NCI-H82 (cell line): ENCODE results near the gene DNAJC2.

Experiments used
- DNase-seq: peaks from one replicate; lab custom pipeline; 2025; lab: John Stamatoyannopoulos, UW

Gene DNAJC2, protein sequence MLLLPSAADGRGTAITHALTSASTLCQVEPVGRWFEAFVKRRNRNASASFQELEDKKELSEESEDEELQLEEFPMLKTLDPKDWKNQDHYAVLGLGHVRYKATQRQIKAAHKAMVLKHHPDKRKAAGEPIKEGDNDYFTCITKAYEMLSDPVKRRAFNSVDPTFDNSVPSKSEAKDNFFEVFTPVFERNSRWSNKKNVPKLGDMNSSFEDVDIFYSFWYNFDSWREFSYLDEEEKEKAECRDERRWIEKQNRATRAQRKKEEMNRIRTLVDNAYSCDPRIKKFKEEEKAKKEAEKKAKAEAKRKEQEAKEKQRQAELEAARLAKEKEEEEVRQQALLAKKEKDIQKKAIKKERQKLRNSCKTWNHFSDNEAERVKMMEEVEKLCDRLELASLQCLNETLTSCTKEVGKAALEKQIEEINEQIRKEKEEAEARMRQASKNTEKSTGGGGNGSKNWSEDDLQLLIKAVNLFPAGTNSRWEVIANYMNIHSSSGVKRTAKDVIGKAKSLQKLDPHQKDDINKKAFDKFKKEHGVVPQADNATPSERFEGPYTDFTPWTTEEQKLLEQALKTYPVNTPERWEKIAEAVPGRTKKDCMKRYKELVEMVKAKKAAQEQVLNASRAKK

DNA sequence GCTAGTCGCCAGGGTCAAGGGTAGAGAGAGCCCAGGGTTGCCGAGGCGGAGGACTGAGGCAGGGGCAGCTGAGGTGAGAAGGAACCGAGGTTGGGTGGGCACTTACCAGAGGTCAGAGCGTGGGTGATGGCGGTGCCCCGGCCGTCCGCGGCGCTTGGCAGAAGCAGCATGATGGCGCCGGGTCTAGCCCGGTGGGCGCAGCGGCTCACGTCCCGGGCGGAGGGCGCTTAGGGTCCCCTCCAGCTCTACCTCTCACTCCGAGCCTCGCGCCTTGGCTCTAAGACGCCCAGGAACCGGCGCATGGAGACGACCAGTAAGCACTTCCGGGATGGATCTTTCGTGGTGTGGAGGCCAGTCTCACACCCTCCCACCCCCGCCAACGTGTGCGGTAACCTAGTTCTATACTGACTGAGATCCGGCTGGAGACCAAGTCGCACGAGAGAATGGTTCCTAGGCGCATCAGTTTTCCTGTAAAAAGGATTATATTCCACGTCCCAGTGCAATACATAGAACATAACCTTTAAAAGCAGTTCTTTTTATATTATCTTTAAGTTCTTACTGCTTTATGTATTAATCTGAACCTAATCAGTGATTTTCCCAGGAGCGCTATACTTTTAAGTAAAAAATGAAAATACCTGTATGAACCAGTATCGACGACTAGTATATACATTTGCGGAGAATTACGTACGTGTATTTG, at the start of gene DNAJC2:
Gene DNAJC2, minus strand, starts transcription at position 315 of the 697 bp plus-strand sequence. Its CDS starts 145 bp downstream, at position 170.
- peak; percentile 97 for DNase-seq

DNA sequence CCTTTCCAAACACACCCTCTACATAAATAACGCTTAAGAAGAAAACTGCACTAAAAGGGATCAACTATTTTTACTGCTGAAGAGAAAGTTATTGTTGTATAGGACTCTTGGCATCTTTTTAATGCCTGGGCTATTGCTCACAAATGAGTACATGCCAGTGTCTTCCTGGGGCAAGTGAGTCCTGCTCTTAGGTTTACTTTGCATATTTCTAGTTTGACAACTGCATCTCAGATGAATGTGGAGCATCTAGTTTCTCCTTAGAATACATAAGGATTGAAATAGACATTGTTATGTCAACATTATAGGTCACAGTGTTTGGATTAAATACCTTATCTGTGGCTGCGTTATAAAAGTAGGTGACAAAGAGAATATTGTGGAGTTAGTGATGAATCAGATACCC, 47.4 kb upstream of the DNAJC2 start:
- DNase-seq = no peak

DNA sequence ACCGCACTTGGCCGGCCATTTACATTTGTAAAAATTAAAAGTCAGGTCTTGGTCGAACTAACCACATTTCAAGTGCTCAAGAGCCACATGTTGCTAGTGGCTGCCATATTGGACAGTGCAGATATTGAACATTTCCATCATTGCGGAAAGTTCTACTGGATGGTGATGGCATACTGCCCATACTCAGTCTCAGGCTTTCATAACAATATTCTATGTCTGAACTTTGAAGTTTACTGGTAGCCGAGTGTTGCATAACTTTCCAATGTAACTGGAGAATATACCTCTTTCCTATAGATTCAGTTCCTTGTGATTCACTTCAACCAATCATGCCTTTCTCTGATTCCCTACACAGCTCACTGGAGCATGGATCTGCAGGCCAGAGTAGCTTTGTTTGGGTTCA, 46.6 kb upstream of the DNAJC2 start:
- no peak for DNase-seq

DNA sequence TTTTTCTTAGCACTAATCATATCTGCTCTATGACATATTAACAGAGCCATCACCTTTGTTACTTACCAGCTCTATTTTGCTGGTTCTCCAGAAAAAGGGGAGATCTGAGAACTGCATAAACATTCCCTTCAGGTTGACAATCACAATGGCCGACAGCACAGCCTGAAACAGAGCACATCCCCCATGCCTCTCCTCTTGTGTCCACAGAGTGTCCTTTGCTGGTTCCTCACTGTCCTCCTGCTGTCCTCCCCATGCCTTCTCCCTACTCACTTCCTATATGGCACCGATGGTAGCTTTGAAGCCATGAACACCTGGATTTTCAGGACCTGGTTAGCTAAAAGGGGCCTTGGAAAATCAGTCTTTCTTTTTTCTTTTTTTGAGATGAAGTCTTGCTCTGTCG, 44.7 kb upstream of the DNAJC2 start:
- no peak for DNase-seq

DNA sequence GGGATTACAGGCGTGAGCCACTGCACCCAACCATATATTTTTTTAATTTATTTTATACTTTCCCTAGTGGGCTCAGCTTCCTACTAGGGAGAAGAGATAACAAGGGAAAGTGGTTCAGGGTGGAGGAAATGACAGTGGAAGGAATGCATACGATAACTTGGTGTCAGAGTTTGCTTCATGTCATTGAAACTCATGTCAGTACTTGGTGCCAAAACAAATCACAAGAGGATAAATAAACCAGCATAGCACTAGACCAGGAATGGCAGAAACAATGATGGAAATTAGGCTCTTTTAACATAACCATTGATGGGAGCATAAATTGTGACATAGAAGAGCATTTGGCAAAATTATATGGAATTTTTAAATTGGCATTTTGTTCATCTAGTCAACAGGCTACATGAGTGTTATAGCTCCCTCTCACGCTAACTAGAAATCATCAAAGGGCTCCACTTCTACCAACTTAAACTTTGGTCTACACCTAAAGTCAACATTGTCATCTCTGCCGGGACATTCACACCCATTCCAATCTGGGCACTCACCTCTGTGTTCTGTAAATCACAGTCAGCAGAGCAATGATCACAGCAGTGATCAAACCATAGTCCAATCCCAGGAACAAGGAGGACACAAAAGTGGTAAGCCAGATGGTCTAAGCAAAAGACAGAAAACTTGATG, 44.0 kb upstream of the DNAJC2 start:
- DNase-seq = no peak

DNA sequence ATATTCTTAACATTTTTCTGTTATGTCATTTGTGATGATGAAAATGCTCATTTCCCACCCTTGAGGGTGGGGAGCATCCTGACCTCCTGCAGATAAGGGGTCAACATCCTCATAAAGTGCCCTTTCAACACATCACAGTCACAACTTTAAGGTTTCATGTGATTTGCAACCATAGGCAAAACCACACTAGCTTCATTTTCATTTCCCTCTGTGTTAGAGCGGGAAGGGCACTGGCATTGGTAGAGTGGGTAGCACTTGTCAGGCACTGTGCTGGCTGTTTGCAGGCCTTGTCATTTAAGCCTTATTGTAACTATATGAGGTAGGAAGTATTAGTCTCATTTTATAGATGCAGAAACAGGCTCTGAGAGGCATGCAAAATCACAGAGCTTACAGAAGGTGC, 42.7 kb upstream of the DNAJC2 start:
- DNase-seq = no peak

DNA sequence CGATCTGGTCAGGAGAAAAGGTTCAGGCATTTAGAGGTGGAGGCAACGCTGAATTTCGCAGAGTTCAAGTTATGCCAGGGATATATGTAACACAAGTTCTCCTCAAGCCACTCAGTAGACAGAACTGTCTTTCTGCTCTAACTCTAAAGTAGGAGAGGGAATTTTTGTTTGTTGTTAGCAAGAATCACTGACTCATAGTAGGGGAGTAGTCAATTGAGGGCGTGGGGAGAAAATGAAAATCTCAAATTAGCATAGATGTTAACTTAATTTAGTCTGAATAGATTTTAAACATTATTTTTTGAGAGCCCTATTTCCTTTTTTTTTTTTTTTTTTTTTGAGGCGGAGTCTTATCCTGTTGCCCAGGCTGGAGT, 37.5 kb upstream of the DNAJC2 start:
- no peak for DNase-seq

DNA sequence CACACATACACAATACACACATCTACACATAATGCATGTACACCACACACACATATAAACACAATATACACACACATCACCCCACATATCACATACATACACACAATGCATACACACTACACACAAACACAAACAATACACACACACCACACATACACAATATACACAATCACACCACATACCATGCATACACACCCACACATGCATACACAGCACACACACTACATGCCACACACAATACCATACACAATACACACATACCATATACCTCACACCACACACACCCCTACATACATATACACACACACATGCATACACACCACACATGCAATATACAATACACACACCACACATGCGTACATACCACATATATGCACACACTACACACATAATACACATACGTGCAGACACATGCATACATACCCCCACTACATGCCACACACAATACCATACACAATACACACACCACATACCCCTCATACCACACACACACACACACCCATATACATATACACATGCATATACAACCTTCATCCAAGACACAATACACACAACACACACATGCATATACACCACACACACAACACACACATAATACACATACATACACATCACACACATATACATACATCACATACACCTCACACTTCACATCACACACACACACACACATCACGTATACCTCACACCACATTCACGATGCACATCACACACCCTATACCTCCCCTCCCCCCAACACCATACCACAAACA, 36.9 kb upstream of the DNAJC2 start:
- no peak for DNase-seq

DNA sequence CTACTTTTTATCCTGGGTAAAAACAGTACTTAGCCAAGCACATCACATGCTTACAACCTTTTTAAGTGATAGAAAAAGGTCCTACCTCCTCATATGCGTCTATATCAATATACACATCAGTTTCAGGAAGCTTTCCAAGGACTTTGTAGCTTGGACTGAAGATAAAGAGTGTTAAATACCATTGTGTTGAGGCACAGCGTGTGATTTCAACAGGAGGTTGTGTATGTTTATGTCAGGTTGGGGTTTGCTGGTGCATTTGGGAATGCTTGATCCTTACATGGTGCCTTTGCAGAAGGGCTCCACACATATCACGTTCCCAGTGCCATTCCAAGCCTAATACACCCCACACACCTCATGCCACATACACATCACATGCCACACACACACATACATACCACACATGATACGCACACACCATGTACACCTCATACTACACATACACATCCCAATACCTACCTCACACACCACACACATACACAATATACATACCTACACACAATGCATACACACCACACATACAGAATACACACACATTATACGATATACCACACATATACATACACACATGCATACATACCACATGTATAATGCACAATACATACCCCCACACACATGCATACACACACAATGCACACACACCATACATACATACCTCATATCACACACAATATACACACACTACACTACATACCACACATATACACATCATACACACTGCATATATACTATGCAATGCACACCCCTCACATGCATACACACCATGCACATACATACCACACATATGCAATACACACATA, 36.0 kb upstream of the DNAJC2 start:
- DNase-seq = no peak

DNA sequence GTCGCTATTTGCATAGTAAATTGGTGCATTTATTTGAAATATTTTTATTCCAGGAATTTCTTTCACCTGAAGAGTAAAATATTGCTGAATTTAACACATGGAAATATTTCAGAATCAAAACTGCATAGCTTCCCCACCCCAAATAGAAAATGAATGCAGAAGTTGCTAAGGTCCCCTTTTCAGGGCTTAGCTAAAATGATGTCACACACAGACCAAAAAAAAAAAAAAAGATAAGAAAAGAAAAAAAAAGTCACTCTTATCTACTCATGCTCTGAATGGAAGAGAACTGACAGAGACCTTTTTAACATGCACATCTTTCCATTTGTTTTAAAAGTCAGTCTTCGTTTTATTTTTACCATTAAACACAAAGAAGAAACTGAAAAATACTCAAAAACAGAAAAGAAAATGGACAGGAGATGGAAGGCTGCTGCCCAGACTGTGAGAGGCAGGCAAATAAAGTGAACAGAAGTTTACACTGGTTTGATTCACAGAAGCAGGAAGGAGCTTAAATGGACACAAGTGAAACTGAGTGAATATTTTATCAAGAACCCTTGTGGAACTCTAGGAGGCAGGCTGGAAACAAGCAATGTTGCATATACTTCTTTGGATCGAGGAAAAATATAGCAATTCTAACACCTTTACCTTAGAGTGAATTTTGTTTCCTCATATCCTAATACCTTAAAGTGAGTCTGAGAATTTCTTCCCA, 34.9 kb upstream of the DNAJC2 start:
- no peak for DNase-seq

DNA sequence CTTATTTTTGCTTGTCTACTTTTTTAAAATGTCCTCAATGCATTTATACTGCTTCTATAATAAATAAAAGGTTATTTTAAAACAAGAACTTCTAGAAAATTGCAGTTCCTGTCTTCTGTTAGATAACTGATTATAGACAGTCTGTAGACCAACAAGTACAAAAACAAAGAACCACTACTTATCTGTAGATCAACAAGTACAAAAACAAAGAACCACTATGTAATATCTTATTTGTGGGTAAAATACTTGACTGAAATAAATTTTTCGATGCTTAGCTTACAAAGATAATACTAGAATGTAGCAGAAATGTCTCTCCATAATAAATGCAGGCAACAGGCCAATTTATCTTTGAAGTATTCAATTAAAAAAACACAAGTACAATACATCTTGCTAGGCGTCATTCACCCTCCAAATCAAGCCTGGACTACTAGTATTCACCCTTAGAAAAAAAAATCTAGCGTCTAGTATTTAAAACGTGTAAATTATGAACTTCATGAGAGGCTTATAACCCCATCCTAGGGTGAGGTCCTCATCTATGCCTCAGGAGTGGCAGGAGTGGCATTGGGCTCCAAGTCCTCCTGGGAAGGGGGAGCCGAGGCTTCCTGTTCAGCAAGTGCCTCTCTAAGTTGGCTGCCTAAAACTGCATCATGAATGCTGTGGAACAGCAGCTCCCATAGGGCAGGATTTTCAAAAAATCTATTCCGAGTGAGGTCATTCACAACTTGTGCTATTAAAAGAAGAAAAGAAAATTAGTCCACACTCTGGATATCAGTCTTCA, 29.5 kb upstream of the DNAJC2 start:
- no peak for DNase-seq

DNA sequence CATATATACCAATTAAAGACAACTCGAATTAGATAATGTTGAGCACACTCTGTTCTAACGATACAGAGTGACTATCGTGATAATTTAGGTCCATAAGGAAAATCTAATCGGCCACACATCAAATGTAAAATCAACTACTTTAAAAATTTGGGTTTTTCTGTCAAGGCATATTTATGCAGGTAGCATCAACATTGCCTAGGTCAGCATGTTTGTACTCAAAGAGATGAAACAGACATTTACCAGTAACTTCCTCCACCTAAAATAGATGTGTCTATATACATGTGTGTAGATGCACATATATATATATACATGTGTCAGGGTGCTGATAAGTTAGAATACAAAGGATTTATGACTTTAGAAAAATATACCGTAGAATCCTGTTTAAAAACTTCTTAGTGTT, 24.9 kb upstream of the DNAJC2 start:
- DNase-seq = no peak

DNA sequence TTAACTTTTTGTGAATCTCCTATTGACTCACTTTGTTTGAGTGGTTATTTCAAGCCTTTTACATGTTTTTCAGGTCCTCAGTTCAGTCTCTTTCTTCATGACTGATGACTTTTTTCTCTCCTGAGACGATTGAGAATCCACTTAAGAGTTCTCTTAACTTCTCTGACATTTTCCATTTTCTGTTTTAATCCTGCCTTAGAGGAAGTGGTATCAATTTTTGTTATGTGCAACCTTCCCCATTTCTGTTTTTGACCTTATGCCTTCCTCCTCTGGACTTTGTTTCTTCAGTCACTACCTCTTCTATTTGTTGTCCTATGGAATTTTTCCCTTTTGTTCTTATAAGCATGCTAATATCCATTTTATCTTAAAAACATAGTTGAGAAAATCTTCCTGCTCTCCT, 5.2 kb upstream of the DNAJC2 start:
- no peak for DNase-seq

DNA sequence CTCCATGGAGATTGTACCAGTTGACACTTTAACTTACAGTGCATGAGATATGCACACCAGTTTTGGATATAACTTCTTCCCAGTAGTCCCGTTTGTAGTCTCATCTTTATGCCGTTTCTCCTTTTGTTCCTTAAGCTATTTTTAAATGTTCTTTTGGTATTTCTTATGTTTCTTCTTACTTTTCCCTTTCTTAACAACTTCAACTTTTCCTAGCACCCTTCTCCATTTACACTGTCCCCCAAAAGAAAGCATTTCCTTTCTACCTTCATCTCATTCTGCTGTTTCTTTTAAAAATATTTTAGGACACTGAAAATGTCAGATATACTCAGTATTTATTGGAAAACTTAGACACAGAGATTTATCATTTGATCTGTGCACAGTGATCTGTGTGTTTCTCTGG, 4.4 kb upstream of the DNAJC2 start:
- no peak for DNase-seq

DNA sequence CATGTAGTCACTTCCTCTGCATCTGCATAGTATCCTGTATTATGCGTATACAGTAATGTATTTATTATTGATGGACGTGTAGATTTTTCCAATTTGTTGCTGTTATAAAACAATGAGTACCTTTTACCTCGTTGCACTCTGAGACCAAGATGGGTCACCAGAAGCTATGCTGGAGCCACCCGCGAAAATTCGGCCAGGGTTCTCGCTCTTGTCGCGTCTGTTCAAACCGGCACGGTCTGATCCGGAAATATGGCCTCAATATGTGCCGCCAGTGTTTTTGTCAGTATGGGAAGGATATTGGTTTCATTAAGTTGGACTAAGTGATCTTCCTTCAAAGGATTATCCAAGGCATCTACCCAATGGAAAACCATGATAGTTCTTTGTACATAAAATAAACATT, 3.9 kb upstream of the DNAJC2 start:
- no peak for DNase-seq

DNA sequence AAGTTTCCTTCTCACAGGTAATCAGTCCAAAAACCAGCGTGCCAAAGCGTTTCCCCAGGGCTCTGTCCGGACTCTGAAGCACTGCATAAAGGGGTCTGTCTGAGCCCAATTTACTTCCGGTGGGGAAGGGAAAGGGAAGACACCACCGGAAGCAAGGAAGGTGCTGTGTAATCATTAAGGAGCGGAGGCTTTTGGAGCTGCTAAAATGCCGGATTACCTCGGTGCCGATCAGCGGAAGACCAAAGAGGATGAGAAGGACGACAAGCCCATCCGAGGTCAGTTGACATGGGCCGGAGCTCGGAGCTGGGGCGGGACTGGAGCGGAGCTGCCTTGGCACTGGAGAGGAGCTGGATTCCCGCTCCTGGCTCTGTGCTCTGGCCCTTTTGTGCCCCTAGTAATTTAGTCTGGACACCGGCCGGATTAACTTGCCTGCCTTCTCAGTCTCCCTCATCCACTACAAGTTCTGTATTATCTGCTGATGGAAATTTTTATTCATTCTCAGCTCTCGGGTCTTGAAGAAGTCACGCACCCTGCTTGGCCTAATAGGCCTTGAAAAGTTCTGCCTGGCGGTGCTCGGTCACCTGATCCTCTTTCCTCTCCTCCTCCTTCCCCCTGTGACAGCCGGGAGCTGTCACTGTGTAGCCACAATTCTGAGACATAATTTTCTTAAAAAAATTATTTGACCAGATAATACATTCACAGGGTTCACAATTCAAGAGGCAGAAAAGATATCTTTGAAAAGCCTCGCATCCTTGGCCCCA, 3.1 kb upstream of the DNAJC2 start, which contains the start of gene PSMC2:
Gene PSMC2, plus strand, starts transcription at position 137 of the 761 bp plus-strand sequence. Its CDS starts 69 bp downstream, at position 206.
- DNase-seq = peak; percentile 94

DNA sequence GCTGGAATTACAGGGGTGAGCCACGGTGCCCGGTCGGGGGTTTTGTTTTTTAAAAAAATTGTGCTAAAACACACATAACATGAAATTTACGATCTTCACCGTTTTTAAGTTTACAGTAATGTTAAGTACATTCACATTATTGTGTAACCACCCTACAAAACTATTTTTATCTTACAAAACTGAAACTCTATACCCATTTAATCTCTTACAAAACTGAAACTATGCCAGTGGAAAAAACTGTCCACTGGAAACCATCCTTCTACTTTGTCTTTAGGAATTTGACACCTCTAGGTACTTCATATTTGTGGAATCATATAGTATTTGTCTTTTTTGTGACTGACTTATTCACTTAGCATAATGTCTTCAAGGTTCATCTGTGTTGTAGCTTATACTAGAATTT, 1.8 kb upstream of the DNAJC2 start:
- DNase-seq = no peak

DNA sequence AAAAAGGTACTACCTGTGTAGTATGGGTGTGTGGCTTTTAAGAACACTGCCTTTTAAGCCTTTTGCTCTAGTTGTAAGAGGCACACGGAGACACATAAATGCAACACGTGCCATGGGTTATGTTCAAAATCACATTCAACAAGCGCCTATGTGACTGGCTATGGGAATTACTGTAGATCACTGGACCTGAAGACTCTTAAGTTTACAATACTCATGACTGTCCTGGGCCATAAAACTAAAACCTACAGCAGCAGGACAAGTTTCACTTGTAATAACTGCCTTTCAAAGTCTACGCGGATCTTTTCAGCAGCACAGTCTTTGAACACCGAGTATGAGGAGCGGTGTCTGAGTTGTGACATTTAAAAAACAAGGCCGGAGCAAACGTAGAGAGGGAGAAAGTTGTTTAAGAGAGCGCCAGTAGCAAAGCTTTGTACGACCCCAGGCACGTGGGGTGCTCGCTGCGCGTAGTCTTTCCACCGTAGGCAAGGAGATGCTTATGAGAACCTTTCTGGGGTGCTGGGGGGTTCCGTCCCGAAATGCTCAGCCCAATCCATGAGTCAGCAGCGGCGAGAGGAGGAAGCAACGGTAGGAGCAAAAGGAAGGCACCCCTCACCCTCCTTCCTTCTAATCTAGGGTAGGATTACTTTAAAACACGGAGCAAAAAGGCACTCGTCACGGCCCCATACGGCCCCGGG, 662 bp downstream of the DNAJC2 start:
- DNase-seq = peak; percentile 56
